ENCODE data around the gene COL27A1. TPM values are rescaled to one million over a fixed set of nuclear protein-coding genes. Genes with fewer than 3 reads are reported as not detected.

COL27A1 gene
- polyA plus RNA-seq, 1 donor (not counting 4 experiments of a cell fraction or from before 2014, with no cell fraction given): 14.0 TPM

- H3K27ac ChIP-seq (ENCODE audit: control insufficient read depth, insufficient read depth, low read length): peak overlapping the region; percentile 96
- peak; percentile 84 for FAIRE-seq
- H3K4me1 ChIP-seq (ENCODE audit: control insufficient read depth, extremely low read depth, insufficient read depth, low read length): peaks cover 71% of the 10 kb centered on the region
- TF ChIP-seq CTCF (optimal IDR thresholded peaks at IDR 0.05 in 1 of 3, IDR thresholded peaks at IDR 0.05 in 1 of 3, conservative IDR thresholded peaks at IDR 0.05 in 1 of 3; ENCODE audit: extremely low read depth in 1 of 3, insufficient read depth in 2 of 3, low read length in 3 of 3): no peak
- TF ChIP-seq EZH2 (IDR thresholded peaks at IDR 0.05; ENCODE audit: low read length): no peak
- H2AFZ ChIP-seq (ENCODE audit: control insufficient read depth, low read length): no peak overlapping the region
- H3K9me1 ChIP-seq (ENCODE audit: control insufficient read depth, extremely low read depth, insufficient read depth, low read length): no peaks in the 10 kb centered on the region
- H3K9me3 ChIP-seq (ENCODE audit: control insufficient read depth, low read depth, low read length): no peaks in the 10 kb centered on the region
- peaks cover 2% of the 10 kb centered on the region for H3K79me2 ChIP-seq (ENCODE audit: control insufficient read depth, insufficient read depth, low read length)
- H3K27me3 ChIP-seq (ENCODE audit: control insufficient read depth, extremely low read depth, insufficient read depth, low read length): no peaks in the 10 kb centered on the region
- peak; percentile 85 for DNase-seq (ENCODE audit: low read depth, low spot score)
- H3K36me3 ChIP-seq (ENCODE audit: control insufficient read depth in 2 of 2, extremely low read depth in 1 of 2, insufficient read depth in 2 of 2, low read length in 2 of 2): peaks cover 1 to 5% of the 10 kb centered on the region in 2 experiments
- peak overlapping the region; percentile 60 for H3K4me2 ChIP-seq (ENCODE audit: control insufficient read depth, extremely low read depth, insufficient read depth, low read depth, low read length)
- dilution Hi-C loops (cut with MboI; ENCODE audit: extremely low pct_ligation_motif_present, low sequenced_read_pairs): no loop called here
- peak overlapping the region in 1 of 3 experiments; percentile 2 for H3K4me3 ChIP-seq (ENCODE audit: control insufficient read depth in 2 of 3, extremely low read depth in 1 of 3, insufficient read depth in 2 of 3, low read depth in 1 of 3, low read length in 3 of 3)
- peaks cover 3% of the 10 kb centered on the region for H4K20me1 ChIP-seq (ENCODE audit: control insufficient read depth, extremely low read depth, insufficient read depth, low read length)
- peak overlapping the region; percentile 73 for H3K9ac ChIP-seq (ENCODE audit: control insufficient read depth, extremely low read depth, insufficient read depth, low read length)
These were observed 121.8 kb downstream of the COL27A1 start for GRCh38 chr9:114276908-114277821.

- TF ChIP-seq EZH2 (IDR thresholded peaks at IDR 0.05; ENCODE audit: low read length) (no peak), CTCF (optimal IDR thresholded peaks at IDR 0.05 in 1 of 3, IDR thresholded peaks at IDR 0.05 in 1 of 3, conservative IDR thresholded peaks at IDR 0.05 in 1 of 3; ENCODE audit: extremely low read depth in 1 of 3, insufficient read depth in 2 of 3, low read length in 3 of 3) (no peak)
- H3K27me3 ChIP-seq (ENCODE audit: control insufficient read depth, extremely low read depth, insufficient read depth, low read length): no peaks in the 10 kb centered on the region
- H3K4me2 ChIP-seq (ENCODE audit: control insufficient read depth, extremely low read depth, insufficient read depth, low read depth, low read length): peak overlapping the region; percentile 9
- no peak overlapping the region for H2AFZ ChIP-seq (ENCODE audit: control insufficient read depth, low read length)
- H4K20me1 ChIP-seq (ENCODE audit: control insufficient read depth, extremely low read depth, insufficient read depth, low read length): no peaks in the 10 kb centered on the region
- no peaks in the 10 kb centered on the region for H3K9me3 ChIP-seq (ENCODE audit: control insufficient read depth, low read depth, low read length)
- DNase-seq (ENCODE audit: low read depth, low spot score): no peak
- FAIRE-seq: no peak
- peak overlapping the region; percentile 36 for H3K9ac ChIP-seq (ENCODE audit: control insufficient read depth, extremely low read depth, insufficient read depth, low read length)
- H3K36me3 ChIP-seq (ENCODE audit: control insufficient read depth in 2 of 2, extremely low read depth in 1 of 2, insufficient read depth in 2 of 2, low read length in 2 of 2): peaks cover 1 to 5% of the 10 kb centered on the region in 2 experiments
- peaks cover 2% of the 10 kb centered on the region for H3K79me2 ChIP-seq (ENCODE audit: control insufficient read depth, insufficient read depth, low read length)
- H3K4me1 ChIP-seq (ENCODE audit: control insufficient read depth, extremely low read depth, insufficient read depth, low read length): peaks cover 71% of the 10 kb centered on the region
- peak overlapping the region; percentile 96 for H3K27ac ChIP-seq (ENCODE audit: control insufficient read depth, insufficient read depth, low read length)
- no peaks in the 10 kb centered on the region for H3K9me1 ChIP-seq (ENCODE audit: control insufficient read depth, extremely low read depth, insufficient read depth, low read length)
- H3K4me3 ChIP-seq (ENCODE audit: control insufficient read depth in 2 of 3, extremely low read depth in 1 of 3, insufficient read depth in 2 of 3, low read depth in 1 of 3, low read length in 3 of 3): peak overlapping the region in 1 of 3 experiments; percentile 0
- dilution Hi-C loops (cut with MboI; ENCODE audit: extremely low pct_ligation_motif_present, low sequenced_read_pairs): no loop called here
These were observed 123.0 kb downstream of the COL27A1 start for GRCh38 chr9:114278356-114278755.

Measured in keratinocyte (primary cell).